ENCODE measurements around the gene TRAPPC3L.
A peak's percentile ranks its signal among the peaks of the same experiment; 100 is the strongest.

TRAPPC3L gene

DNA sequence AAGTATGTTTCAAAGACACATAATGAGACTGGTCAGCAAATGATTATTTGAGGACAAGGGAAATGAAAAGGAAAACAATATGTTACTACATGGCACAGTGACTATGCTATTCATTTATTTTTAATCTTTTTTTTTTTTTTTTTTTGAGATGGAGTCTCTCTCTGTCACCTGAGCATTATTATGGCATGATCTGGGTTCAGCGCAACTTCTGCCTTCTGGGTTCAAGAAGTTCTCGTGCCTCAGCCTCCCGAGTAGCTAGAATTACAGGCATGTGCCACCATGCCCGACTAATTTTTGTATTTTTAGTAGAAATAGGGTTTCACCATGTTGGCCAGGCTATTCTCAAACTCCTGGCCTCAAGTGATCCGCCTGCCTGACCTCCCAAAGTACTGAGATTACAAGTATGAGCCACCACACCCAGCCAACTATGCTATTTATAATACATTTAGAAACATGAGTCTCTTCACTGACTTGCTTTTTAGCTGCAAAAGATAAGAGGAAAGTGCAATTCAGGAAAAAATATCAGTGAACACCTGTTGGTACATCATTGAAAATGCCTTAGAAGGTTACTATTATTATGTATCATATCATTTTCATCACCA is 11.4 kb upstream of the TRAPPC3L start:
- DNase-seq = no peak

DNA sequence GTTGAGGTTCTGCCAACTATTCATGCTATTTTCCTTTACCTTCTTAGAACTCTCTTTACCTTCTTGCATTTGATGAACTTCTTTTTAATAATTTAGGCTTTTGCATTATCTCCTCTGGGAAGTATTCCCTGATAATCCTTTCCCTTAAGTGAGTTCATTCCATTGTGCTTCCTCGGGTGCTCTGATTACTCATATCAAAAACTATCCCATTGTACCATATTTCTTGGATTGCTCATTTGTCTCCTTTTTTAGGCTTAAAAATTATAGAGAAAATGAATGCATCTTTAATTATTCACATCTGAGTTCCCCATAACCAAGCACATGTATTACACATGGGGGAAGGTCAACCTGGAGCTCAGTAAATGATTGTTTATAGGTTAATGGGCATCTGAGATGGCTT is 10.6 kb upstream of the TRAPPC3L start:
- DNase-seq = no peak

DNA sequence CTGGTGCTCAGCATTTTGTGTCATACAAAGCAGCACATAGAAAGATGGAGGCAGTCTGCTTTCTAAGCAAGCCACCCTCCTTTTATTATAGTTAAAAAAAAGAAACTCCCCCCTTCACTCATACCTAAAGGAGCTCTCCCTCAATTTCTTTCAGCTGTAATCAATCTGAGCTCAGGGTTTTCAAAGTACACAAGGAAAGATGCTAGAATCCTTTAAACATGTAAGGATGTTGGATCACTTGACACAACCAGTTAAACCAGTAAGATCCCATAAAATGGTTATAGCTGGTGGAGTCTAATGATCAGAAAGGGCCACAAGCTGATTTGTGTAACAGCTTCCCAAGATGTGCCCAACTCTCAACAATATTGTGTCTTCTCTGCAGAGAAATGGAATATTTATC is 8.0 kb upstream of the TRAPPC3L start, which contains the start of gene CALHM4:
TSS of gene CALHM4 (plus strand) at position 301 of the 400 bp plus-strand sequence. CDS start at position 344, 43 bp downstream.
- no peak for DNase-seq

DNA sequence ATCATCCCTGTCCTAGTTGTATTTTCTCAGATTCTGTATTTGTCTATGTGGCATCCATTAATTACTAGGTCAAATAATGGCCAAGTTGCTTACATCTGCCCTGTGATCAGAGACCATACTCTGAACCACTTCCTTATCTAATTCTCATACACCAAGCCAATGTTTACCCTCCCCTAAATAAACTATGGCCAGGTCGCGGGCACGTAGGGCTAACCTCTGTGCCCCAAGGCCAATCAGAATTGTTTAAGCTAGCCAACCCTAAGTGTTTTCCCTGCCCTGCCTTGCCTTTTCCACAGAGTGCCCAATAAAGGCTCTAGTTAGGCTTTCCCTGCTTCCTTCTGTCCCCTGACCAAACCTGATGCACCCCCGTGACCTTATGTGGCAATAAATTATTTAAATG is 5.3 kb upstream of the TRAPPC3L start:
- no peak for DNase-seq

DNA sequence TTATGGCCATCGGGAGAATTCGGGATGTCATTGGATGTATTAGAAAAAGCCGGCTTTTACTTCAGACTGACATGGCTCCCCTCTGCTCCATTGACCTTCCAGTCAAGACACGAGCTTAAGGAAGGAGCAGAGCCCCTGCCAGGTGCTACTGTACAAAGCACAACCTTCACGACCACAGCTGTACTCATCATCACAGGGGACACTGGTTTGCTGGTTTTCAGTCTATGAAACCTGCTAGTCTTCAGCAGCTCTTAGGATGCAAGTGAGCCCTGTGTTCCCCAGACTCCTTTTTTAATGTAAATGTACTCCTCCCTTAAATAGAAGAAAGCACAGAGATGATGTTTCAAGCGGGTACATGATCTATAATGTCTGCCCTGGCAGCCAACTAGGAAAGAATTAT is 1.9 kb upstream of the TRAPPC3L start:
- no peak for DNase-seq

DNA sequence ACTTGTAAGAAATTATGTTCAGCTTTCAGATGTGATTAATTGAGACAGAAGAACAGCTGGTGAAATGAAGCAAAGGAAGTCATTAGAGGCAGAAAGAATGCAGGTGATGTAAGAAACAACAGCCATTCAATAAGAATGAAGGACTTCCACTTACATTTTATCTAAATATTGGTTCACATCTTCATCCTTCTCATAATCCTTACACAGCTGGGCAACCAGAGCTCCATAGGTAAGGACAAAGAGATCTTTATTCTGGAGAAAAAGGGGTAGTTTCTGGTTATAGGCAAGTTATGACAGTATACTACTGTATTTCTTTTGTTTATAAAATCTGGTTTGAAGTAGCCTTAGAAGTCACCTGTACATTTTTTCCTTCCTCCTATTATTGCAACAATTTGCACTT is 2.3 kb downstream of the TRAPPC3L start:
- no peak for DNase-seq

DNA sequence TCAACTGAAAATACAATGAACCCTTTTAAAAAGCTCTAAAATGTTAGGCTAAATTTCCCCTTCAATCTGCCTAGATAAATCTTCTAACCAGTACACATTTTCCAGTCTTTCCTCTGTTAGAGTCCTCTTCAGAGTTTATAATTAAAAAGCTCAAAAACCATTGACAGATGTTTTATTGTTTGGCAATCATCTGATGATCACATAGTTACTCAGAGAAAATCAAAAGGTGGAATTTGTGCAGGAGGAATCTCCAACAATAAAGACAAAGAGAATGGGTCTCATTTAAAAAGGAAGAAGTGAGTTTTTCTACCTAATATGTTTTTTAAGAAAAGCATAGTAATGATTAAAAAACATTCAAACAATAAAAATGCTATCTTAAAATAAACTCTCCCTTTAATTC is 3.1 kb downstream of the TRAPPC3L start:
- no peak for DNase-seq

DNA sequence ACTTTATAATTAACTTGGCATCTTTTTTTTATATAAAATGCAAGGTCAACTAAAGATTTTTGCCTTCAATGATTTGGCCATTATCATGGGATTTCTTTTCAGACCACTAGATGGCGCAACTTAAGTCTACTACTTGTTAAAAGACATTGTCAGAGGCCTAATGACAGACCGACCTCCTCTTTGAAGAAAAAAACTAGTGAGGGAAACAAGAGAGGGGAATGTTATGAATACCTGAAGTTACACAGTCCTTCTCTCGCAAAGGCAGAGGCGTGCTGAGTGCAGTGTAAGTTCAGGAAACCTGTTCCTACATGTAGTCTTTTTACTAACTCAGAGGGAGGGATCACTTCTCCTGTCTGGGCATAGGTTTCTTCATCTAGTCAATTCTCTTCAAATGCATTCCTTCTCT is 9.3 kb downstream of the TRAPPC3L start:
- DNase-seq = peak; percentile 10

DNA sequence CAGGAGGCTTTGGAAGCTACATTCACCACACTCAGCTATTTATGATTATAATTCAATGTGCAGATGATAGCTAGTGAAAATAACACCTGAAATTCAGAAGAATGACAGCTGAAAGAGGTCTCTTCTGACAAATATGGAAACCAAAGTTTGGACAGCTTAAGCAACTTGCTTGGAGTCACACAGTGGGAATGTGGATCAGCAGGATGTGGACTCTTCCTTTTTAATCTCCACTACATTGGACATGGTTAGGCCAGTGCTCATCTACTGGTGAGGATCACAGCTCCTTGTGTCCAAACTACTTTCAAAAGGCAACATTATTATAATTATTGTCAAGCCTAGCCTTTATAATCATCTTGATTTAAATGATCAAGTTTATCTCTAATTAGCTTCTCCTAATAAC is 10.4 kb downstream of the TRAPPC3L start:
- DNase-seq = no peak

DNA sequence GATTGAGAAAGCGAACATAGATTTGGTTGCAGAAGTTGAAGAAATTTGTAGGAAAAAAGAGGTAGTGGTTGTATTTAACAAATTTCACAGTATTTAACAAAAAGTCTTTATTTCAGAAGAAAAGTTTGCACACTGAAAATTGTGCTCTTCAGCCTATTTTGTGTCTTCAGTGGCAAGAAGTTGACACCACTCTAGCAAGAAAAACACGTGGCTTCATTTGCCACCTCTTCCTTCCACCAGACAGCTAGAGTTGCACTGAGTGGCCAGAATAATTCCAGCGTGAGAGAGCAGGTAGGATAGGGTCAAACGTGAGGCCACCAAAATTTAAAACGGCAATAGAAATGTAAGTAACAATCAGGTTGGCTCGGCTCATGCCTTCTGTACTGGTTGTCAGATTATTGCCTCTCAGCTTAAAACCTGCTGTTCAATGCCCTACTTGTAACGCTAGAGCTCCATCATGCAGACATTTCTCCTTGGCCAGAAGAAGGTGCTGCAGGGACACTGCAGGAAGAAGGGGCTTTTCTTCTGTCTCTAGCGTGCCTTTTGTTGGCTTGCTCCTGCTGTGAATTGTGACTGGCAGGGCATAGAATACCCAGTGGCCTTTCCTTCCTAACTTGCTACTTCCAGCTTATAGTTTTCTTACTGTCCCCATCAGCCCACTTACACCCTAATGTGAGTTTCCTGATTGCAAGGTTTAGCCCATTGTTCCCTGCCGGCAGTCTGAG is 12.1 kb downstream of the TRAPPC3L start:
- DNase-seq = no peak

DNA sequence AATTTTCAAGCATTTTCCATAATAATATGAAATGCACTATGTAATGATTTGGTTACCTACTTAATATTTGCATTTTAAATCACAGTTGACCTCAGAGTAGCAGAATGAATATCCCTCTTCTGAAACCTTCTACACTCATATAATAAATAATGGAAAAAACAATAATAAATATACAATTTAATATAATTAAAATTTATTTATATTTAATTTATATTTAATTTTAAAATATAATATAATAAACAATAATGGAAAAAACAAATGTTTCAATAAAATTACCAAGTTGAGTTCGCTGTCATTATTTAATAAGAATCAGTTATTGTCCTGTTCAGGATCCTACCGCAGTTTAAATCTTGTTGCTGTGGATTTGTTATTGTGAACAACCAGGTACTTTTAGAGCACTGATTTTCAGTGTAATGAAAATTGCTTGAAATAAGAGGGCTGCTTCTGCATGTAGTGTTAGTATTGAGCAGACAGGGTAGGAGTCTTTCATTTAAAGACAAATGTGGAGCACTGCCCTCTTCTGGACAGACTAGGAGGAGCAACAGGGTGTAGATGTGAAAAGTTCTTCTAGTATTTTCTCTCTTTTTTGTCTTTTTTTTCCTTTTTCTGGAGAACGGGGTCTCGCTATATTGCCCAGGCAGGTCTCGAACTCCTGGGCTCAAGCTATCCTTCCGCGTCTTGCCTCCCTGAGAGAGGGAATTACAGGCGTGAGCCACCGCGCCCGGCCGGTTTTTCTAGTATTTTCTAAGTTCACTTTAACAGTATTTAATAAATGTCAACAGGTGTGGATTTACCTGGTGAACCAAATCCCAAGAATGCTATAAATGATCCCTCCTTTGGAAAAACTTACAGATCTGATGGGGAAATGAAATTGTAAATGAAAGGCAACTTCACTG is 13.6 kb downstream of the TRAPPC3L start:
- peak; percentile 43 for DNase-seq

DNA sequence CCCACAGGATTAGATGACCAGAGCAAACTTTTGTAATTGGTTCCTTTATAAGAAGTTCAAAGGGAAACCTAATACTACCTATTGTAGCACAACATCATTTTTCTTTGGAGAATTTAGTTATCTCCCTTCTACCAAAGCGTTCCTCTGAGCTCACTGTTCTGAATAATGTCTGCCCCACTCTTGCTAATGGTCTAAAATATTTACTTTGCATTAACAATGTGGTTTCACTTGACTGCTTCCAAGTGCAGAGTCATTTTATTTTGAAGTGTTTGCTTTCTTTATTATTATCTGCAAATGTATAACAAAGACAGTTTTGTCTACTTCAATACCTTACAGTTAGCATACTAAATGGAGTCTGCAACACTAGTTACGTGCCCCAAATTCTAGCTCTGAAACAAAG is 15.0 kb downstream of the TRAPPC3L start:
- DNase-seq = peak; percentile 91

DNA sequence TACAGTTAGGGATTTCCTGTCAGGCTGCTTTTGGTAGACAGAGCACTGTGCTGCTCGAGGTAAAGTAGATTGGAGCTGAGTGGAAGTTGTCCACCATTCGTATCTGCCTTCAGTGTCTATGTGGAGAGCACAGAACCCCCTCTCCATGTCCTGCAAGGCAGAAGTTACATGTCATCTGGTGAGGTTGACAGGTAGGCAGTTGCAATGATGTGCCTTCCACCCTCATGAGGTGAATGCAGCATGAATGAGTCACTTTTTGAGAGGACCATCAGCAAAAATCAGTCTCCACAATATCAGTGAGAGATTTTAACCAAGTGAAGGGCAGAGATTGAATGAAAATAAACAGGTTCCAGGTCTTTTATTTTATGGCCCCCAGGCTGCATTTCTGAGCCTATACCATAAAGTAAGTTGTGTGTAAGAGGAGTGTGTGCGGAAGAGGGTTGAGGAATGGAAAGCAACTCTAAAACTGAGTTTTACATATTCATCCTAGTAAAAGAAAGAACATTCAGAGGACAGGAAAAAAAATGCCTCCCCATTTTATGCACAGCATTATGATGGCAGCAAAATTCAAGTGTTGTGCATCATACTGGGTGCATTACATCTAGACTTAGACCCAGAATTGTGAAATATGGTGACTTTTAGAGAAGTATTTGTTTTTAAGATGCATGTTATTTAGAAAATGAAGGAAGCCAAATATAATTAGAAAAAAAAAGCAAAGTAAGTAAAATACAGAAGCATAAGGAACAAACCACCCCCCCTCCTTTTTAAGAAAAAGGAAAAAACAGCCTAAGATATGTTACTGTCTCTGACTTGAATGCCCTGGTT is 15.8 kb downstream of the TRAPPC3L start:
- no peak for DNase-seq

DNA sequence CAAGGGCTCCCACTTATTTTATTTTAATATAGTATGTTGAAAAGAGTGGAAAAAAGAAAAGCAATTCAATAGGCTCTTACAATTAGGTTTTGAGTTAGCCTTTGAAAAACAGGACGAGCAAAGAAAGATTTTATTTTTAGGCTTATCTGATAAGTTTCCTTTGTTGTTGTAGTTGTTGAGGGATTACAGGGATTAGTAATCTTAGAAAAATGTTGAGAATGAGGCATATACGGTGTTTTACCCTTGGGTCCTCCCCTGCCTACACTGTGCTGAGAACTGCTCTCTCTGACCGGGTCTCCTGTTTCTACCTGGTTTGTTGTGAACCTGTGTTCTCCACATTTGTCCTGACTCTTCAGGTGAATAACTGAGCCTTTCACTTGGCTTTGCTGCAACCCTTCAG is 16.7 kb downstream of the TRAPPC3L start:
- no peak for DNase-seq

DNA sequence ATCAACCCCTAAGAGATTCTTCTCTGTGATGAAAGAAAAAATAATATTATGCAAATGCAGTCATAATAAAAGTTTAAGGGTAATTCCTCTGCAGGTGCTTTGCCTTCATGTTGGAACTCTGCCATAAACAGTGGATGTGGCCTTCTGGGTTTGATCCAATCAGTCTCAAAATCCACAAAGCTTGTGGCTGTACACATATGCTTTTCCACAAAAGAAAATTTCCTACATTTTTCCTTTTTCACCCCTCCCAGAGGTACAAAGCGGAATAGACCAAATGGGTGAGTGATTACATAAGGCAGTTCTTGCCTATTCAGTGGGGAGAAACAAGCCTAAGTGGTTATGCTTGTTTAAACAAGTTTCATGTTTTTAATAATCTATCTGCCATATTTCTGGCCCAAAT is 17.4 kb downstream of the TRAPPC3L start:
- DNase-seq = no peak

DNA sequence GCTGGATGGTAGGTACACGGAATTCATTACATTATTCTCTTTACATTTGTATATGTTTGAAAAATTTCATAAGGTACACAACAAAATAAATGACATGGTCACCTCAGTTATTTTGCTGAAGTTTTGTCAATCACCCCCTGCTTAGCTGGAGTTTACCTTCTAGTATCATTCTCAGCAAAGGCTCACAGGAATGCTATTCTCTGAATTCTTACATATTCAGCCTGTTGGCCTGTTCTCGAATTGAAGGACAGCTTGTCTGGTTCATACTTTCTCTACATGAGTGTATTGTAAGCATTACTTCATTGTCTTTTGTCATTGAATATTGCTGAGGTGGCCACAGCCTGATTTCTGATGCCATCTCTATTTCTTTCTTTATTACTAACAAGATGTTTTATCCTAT is 21.2 kb downstream of the TRAPPC3L start:
- DNase-seq = no peak

DNA sequence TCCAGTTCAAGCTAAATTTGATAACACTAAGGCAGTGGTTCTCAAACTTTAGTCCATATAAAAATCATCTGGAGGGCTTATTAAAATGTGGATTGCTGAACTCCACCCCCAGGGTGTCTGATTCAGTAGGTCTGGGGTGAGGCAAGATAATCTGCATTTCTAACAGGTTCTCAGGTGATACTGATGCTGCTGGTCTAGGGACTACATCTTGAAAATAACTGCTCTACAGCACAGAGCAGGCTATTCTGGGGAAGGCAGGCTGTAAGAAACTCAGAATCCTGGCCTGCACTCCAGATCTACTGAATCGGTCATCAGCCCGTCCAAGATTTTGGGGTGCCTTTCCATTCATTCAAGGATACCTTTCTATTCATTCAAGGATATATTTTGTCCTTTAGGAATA is 22.6 kb downstream of the TRAPPC3L start:
- DNase-seq = no peak

DNA sequence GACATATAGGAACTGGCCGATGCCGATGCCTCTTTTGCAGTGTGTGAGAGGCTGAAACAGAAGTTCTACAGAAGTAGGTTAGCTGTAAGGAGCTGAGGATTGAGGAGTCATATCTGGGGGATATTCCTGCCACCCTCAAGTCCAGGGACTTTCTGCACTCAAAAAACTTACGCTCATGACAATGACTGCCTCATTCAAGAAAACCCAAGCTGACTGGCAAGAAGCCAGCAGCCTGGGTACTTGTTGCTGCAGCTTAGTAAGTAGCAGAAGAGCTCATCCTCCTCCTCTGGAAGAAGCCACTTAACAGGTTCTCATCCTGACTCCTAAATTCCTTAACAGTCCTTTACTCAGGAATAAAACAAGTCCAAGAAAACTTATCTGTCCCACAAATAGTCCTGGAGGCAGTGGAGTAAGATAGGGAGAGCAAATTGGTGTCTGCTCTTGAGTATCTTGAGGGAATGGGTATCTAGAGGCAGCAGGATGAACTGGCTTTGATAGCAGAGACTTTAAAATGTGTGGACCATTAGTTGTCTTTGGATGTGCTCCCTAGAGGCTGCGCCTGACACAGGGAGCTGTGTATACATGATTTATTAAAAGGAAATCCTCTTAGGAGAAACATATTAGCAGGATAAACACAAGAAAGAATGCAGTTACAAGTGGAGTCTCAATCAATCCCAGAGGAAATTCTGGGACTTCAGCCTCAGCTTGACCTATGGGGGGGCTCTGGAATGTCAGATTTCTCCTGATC is 26.7 kb downstream of the TRAPPC3L start:
- no peak for DNase-seq

DNA sequence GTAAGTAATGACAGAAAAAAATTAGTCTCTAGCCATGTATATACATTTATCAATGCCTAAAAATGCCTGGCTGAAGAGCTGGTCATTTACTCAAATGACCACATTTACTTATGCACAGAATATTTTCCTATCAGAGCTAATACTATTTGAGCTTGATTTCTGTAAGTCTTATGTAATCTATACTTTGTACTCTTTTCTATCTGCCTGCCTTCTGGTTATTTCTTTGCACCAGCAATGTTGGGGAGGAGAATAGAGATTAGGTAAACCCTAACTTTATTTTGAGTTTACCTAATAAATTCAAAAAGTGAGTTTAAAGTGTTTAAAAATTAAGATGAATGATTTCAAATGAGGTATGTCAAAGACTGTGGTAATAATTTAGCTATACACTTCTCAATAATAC is 30.3 kb downstream of the TRAPPC3L start:
- no peak for DNase-seq

DNA sequence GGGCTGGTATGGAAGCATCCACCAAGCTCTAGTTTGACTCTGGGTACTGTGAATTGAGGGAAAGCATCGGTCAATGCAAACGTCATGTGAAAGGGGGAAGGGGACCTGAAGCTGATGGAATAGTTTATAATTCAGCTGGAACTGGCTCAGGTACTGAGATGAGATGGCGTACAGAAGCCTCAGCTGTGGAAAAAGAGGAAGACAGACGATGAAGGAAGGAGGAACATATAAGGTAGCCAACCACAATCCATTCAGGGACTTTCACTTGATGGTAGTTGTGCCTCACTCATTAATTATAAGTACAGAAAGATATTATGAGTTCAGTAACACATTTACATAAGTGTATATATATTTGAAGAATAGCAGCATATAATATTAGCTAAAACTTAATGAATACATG is 31.4 kb downstream of the TRAPPC3L start:
- no peak for DNase-seq

DNA sequence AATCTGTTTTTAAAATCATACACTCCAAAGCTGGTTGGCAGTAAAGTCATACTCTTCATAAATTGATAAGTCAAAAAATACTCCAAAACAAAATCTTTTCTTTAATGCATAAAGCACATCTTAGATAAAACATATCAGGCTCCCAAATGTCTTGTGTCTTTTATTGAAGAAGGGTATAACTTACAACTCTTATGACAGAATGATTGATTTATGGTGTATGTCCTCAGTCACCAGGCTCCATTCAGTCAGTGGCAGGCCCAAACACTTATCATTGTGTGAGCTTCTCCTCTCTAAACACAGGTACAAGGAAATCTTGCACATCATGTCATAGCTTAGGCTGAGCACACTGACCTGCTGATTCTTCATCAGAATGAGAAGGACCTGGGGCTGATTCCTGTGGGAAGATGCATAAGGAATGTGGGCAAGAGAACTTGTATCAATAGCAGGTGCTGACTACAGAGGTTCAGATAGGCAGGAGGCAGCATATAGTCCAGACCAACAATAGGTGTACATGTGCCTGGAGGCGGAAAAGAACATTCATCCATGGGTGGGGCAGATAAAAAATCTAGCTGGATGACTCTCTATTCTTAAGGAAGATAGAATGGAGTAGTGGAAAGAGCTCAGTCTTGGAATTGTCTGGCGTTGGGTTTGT is 32.1 kb downstream of the TRAPPC3L start:
- no peak for DNase-seq

DNA sequence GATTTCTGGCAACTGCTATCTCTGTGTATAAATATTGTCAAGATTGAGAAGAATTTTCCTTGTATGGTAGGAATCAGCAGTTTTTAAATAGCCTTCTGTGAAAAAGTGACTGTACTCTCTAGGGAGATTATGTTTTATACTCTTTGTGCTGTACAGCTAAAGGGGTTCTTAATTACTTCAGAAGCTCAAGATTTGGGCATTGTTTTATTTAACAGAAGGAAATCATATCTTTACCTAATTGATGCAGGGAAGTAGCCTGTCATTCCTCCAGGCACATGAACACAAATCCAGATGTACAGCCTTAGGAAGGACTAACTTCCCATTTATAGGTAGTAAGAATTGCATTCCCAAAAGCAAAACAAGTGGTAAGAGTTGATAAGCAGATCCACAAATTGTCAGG is 32.8 kb downstream of the TRAPPC3L start:
- no peak for DNase-seq

Data from DMS153 (cell line).